Uterus (tissue), 4 donors: ENCODE results near the gene PFKFB1. TPM values are rescaled to one million over a fixed set of nuclear protein-coding genes. Genes with fewer than 3 reads are reported as not detected.

Experiments used
- DNase-seq, 2 donors: peaks; one replicate each; pipeline ENCODE4 v3.0.0-alpha.2; 2019 to 2020
- H3K27ac ChIP-seq, 2 donors: fragments of 200-600 bp; sonication (generic); 1 replicate in 1 of 2; 2 replicates in 1 of 2; pipeline ENCODE4 v1.5.1; 2016 to 2018
- H3K27me3 ChIP-seq, 2 donors: fragments of 200-600 bp; sonication (generic); one replicate each; pipeline ENCODE4 v1.5.1; 2018 to 2019; ENCODE audit warnings: control low read depth in 1 of 2
- H3K36me3 ChIP-seq, 2 donors: fragments of 200-600 bp; sonication (generic); one replicate each; pipeline ENCODE4 v1.5.1; 2019; ENCODE audit warnings: control low read depth in 1 of 2
- H3K4me1 ChIP-seq, 2 donors: fragments of 200-600 bp; sonication (generic); one replicate each; pipeline ENCODE4 v1.5.1; 2018 to 2019; ENCODE audit warnings: control low read depth in 1 of 2
- H3K4me3 ChIP-seq, 2 donors: fragments of 200-600 bp; sonication (generic); 1 replicate in 1 of 2; 2 replicates in 1 of 2; pipeline ENCODE4 v1.5.1; 2018 to 2019; ENCODE audit warnings: mild to moderate bottlenecking in 1 of 2
- H3K9me3 ChIP-seq, 2 donors: fragments of 200-600 bp; sonication (generic); one replicate each; pipeline ENCODE4 v1.5.1; 2019; ENCODE audit warnings: control low read depth in 1 of 2
- POLR2A ChIP-seq, 2 donors: fragments of 450-650 bp; IDR thresholded peaks; one replicate each; pipeline ENCODE4 v1.6.1; 2016; ENCODE audit warnings: antibody characterized with exemption in 2 of 2, mild to moderate bottlenecking in 1 of 2, moderate library complexity in 1 of 2
- intact Hi-C: fragments of 100-400 bp; cut with DNase I; formaldehyde crosslinking; loops from one replicate; pipeline ENCODE4 v1.15.1; 2023; ENCODE audit warnings: low total_unique reads
- total RNA-seq, 4 donors: library from RNA; depleted of rRNA in 3 of 4; stranded (reverse); fragments of >200 nt in 3 of 4; gene quantifications; one replicate each; pipeline versions ENCODE4 v1.1.0 to v1.2.4, GENCODE V29; 2014 to 2023
- TF ChIP-seq, protein P1 (sequence below), 4 experiments: fragments of 200-600 bp in 2 of 4; fragments of 450-650 bp in 2 of 4; sonication (generic) in 2 of 4; IDR thresholded peaks; one replicate each; pipeline ENCODE4 v1.5.1; 2016 to 2019; ENCODE audit warnings: antibody characterized with exemption in 4 of 4, mild to moderate bottlenecking in 2 of 4, moderate library complexity in 1 of 4
- donor health status: DM: yes; HTN: yes; CAD: no.

The PFKFB1 gene
- total RNA-seq, 4 donors from 2014 or later = not detected

DNA sequence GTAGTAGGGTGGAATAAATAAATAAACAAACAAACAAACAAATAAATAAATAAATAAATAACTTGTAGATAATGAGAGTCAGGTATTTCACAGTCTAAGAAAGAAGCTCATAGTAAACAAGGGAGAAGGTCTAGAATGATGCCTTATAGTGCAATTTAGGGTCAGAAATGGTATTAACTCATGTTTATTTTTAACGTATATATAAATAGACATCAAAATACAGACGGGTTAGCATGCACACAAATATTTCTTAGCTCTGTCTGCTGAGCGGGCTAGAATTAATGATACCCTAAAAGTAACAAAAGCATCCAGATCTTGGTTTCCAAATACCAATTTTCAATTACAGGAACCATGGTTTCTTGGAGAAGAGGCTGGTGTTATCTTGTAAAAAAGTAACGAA is 16.6 kb downstream of the PFKFB1 start:
- Histone ChIP-seq H3K4me1 (no peaks in the 10 kb centered on the region), H3K9me3 (no peaks in the 10 kb centered on the region), H3K27me3 (peaks cover 0 to under 1% of the 10 kb centered on the region in 2 donors), H3K36me3 (no peaks in the 10 kb centered on the region), H3K27ac (no peak overlapping the region), H3K4me3 (no peak overlapping the region)
- no peak for TF ChIP-seq POLR2A (IDR thresholded peaks at IDR 0.05)
- TF ChIP-seq, protein P1, sequence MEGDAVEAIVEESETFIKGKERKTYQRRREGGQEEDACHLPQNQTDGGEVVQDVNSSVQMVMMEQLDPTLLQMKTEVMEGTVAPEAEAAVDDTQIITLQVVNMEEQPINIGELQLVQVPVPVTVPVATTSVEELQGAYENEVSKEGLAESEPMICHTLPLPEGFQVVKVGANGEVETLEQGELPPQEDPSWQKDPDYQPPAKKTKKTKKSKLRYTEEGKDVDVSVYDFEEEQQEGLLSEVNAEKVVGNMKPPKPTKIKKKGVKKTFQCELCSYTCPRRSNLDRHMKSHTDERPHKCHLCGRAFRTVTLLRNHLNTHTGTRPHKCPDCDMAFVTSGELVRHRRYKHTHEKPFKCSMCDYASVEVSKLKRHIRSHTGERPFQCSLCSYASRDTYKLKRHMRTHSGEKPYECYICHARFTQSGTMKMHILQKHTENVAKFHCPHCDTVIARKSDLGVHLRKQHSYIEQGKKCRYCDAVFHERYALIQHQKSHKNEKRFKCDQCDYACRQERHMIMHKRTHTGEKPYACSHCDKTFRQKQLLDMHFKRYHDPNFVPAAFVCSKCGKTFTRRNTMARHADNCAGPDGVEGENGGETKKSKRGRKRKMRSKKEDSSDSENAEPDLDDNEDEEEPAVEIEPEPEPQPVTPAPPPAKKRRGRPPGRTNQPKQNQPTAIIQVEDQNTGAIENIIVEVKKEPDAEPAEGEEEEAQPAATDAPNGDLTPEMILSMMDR (IDR thresholded peaks at IDR 0.05) = no peak
- no peak for DNase-seq
- intact Hi-C loops = no loop called here

DNA sequence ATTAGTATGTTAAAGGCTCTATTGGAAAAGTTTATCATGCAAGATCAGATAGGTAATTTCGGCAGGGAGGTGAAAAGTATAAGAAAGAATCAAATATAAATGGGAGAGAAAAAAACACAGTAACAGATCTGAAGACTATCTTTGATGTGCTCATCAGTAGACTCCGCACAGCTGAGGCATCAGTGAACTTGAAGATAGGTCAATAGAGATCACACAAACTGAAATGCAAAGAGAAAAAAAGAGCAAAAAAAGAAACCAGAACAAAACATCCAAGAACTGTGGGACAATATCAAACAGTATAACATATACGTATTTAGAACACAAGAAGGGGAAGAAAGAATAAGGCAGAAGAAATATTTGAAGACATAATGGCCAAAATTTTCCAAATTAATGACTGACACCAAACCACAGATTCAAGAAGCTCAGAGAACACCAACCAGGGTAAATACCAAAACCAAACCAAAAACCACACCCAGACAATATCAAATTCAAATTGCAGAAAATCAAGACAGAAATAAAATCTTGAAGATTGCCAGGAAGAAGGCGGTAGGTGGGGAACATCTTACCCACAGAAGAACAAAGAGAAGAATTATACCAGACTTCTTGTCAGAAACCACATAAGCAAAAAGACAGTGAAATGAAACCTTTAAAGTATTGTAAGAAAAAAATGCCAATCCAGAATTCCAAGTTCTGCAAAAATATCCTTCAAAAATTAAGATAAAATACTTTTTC is 29.1 kb downstream of the PFKFB1 start:
- H3K27me3 ChIP-seq = no peaks in the 10 kb centered on the region
- H3K36me3 ChIP-seq = no peaks in the 10 kb centered on the region
- no peaks in the 10 kb centered on the region for H3K9me3 ChIP-seq
- H3K27ac ChIP-seq = no peak overlapping the region
- no peaks in the 10 kb centered on the region for H3K4me1 ChIP-seq
- intact Hi-C loops = no loop called here
- TF ChIP-seq POLR2A (IDR thresholded peaks at IDR 0.05) = no peak
- TF ChIP-seq, protein P1 (IDR thresholded peaks at IDR 0.05) = no peak
- no peak for DNase-seq
- no peak overlapping the region for H3K4me3 ChIP-seq

GRCh38 chrX:54961750-54962149 is 32.2 kb downstream of the PFKFB1 start:
- H3K4me1 ChIP-seq = no peaks in the 10 kb centered on the region
- H3K4me3 ChIP-seq = no peak overlapping the region
- H3K9me3 ChIP-seq = no peaks in the 10 kb centered on the region
- H3K27me3 ChIP-seq = no peaks in the 10 kb centered on the region
- intact Hi-C loops = no loop called here
- no peaks in the 10 kb centered on the region for H3K36me3 ChIP-seq
- TF ChIP-seq, protein P1 (IDR thresholded peaks at IDR 0.05) = no peak
- no peak for TF ChIP-seq POLR2A (IDR thresholded peaks at IDR 0.05)
- no peak overlapping the region for H3K27ac ChIP-seq
- DNase-seq = no peak

- no peaks in the 10 kb centered on the region for H3K36me3 ChIP-seq
- no peak overlapping the region for H3K4me3 ChIP-seq
- no peak overlapping the region for H3K27ac ChIP-seq
- no peaks in the 10 kb centered on the region for H3K27me3 ChIP-seq
- DNase-seq = no peak
- no peaks in the 10 kb centered on the region for H3K4me1 ChIP-seq
- no peaks in the 10 kb centered on the region for H3K9me3 ChIP-seq
- no peak for TF ChIP-seq POLR2A (IDR thresholded peaks at IDR 0.05)
- TF ChIP-seq, protein P1 (IDR thresholded peaks at IDR 0.05) = no peak
- intact Hi-C loops = no loop called here
These were observed 43.1 kb downstream of the PFKFB1 start for GRCh38 chrX:54950730-54951375.

GRCh38 chrX:54945224-54945623 is 48.8 kb downstream of the PFKFB1 start:
- DNase-seq = no peak
- Histone ChIP-seq H3K4me1 (no peaks in the 10 kb centered on the region), H3K27me3 (no peaks in the 10 kb centered on the region), H3K4me3 (no peak overlapping the region), H3K9me3 (no peaks in the 10 kb centered on the region), H3K36me3 (no peaks in the 10 kb centered on the region), H3K27ac (no peak overlapping the region)
- intact Hi-C loops = no loop called here
- no peak for TF ChIP-seq POLR2A (IDR thresholded peaks at IDR 0.05)
- TF ChIP-seq, protein P1 (IDR thresholded peaks at IDR 0.05) = no peak
